Measurements from ENCODE around the gene YIPF3.

DNA sequence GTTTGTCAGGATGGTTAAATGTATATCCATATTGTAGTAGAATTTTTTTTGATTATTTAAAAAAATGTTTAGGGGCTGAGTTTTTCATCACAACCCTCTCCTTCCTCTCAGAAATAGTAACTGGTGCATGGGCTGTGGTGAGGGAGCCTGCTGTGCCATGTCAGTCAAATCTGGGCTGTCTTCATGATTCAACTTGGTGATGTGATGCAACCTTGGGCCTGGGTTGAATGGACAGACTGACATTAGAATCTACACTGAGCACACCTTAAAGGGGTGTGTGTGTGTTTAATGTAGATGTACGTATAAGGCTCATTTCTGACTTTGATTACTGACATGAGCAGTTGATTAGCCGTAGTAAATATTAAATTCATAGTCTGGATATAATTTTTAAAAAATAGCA is 35.7 kb downstream of the YIPF3 start:
- TF ChIP-seq CTCF (IDR thresholded peaks at IDR 0.05) (no peak), POLR2A (IDR thresholded peaks at IDR 0.05) (no peak)
